Heart left ventricle (tissue), 16 donors: ENCODE data around the gene ARAF. TPM values are rescaled to one million over a fixed set of nuclear protein-coding genes. Genes with fewer than 3 reads are reported as not detected.

Experiments used
- ATAC-seq, 4 donors: fragments of 200-7000 bp; cut with Tn5 transposase; one replicate each; pipeline ENCODE4 v1.9.1; 2020 to 2022; ENCODE audit warnings: moderate library complexity in 4 of 4, mild to moderate bottlenecking in 3 of 4, moderate number of reproducible peaks in 1 of 4
- DNase-seq, 5 donors: peaks; one replicate each; pipeline ENCODE4 v3.0.0-alpha.2; 2020
- H3K27ac ChIP-seq, 12 donors: fragments of 200-600 bp; sonication (generic) in 4 of 12; one replicate each; pipeline versions ENCODE4 v1.5.0 to v1.8.0; 2016 to 2022; ENCODE audit warnings: mild to moderate bottlenecking in 2 of 12
- H3K27me3 ChIP-seq, 9 donors: fragments of 200-600 bp; sonication (generic) in 2 of 9; one replicate each; pipeline versions ENCODE4 v1.5.1 to v1.8.0; 2016 to 2022; ENCODE audit warnings: mild to moderate bottlenecking in 3 of 9
- H3K36me3 ChIP-seq, 9 donors: fragments of 200-600 bp; sonication (generic) in 2 of 9; one replicate each; pipeline versions ENCODE4 v1.5.0 to v1.8.0; 2018 to 2022; ENCODE audit warnings: mild to moderate bottlenecking in 2 of 9
- H3K4me1 ChIP-seq, 12 donors: fragments of 200-600 bp; sonication (generic) in 4 of 12; one replicate each; pipeline versions ENCODE4 v1.5.0 to v1.8.0; 2016 to 2022; ENCODE audit warnings: mild to moderate bottlenecking in 3 of 12
- H3K4me3 ChIP-seq, 12 donors: fragments of 200-600 bp; sonication (generic) in 4 of 12; one replicate each; pipeline versions ENCODE4 v1.5.0 to v1.8.0; 2017 to 2022; ENCODE audit warnings: mild to moderate bottlenecking in 9 of 12, moderate library complexity in 4 of 12
- H3K9me3 ChIP-seq, 12 donors: fragments of 200-600 bp; sonication (generic) in 4 of 12; one replicate each; pipeline versions ENCODE4 v1.5.0 to v1.8.0; 2016 to 2022; ENCODE audit warnings: mild to moderate bottlenecking in 1 of 12
- CTCF ChIP-seq, 12 donors: fragments of 200-600 bp; sonication (generic) in 4 of 12; IDR thresholded peaks; one replicate each; pipeline versions ENCODE4 v1.5.0 to v1.8.0; 2018 to 2022; ENCODE audit warnings: antibody characterized with exemption in 12 of 12, mild to moderate bottlenecking in 5 of 12
- POLR2A ChIP-seq, 2 donors: fragments of 450-650 bp; IDR thresholded peaks; one replicate each; pipeline ENCODE4 v1.6.1; 2017; ENCODE audit warnings: antibody characterized with exemption in 2 of 2, mild to moderate bottlenecking in 2 of 2, moderate library complexity in 2 of 2
- WGBS, 4 donors: extraction: QIAGEN DNeasy Blood & Tissue Kit in 2 of 4; methylation state at CpG; one replicate each; pipeline versions ENCODE4 v1.1.5 to v1.1.7; 2013 to 2018; 5-methylcytosine and 5-hydroxymethylcytosine counted together
- intact Hi-C, 10 donors: fragments of 100-400 bp; cut with DNase I; formaldehyde crosslinking; loops; one replicate each; pipeline versions ENCODE4 v1.11.1 to v1.14.2; 2022
- polyA plus RNA-seq, 2 donors: library from polyadenylated mRNA; stranded (reverse); fragments of 200-250 nt; gene quantifications; one replicate each; pipeline ENCODE4 v1.2.3, GENCODE V29; 2013
- total RNA-seq, 9 donors: library from RNA; depleted of rRNA in 2 of 9; stranded (reverse); fragments of >200 nt in 2 of 9; fragmentation: NEBNext Ultra II Directional in 3 of 9; extraction: Animal tissue kit (Norgen Biotek cat#: 25700) in 3 of 9; gene quantifications; one replicate each; pipeline versions ENCODE4 v1.1.0 to v1.2.4, GENCODE V29; 2016 to 2023
- donor health status: ischemic (EF 13 %, LVEDD 7.1; RV severe dilation, severe dysfunction).
- donor health status: healthy with polysubstance abuse.
- donor health status: DM: no; HTN: yes; CAD: no.
- donor health status: DM: no; HTN: no; CAD: no.
- donor health status: ischemic (EF 25% LVEDD 6.9; RV normal size, moderate dysfunction).
- donor health status: ischemic (EF 25% LVEDD 5.7; RV mildly dilated, moderate dysfunction).
- donor health status: healthy.
- donor health status: DM: yes; HTN: yes; CAD: no.
- donor health status: ischemic (EF 35%, LVEDD 5.7; RV mildly dilated, moderate dysfunction).
- donor health status: nonischemic (EF 11% LVEDD 7.7; RV severe dilation, severe dysfunction).
- donor health status: DM: yes; HTN: yes; CAD: no.
- donor health status: PGD.
- donor health status: ischemic (EF 29% LVEDD 5.4; RV normal size, mild dysfunction).
- donor health status: nonischemic (EF 23%, LVEDD 6.1; RV moderate dilation, normal function).

Gene ARAF
- total and polyA plus RNA-seq, 11 donors = 36.3 to 97.6 (median 80.8) TPM

- Histone ChIP-seq H3K4me3 (no peak overlapping the region), H3K27me3 (peaks cover 0 to 2% (median 0%) of the 10 kb centered on the region in 9 donors), H3K36me3 (peaks cover 0 to 14% (median 0%) of the 10 kb centered on the region in 9 donors), H3K4me1 (no peaks in the 10 kb centered on the region), H3K27ac (no peak overlapping the region), H3K9me3 (no peaks in the 10 kb centered on the region)
- no peak for TF ChIP-seq CTCF (IDR thresholded peaks at IDR 0.05)
- TF ChIP-seq POLR2A (IDR thresholded peaks at IDR 0.05) = no peak
- intact Hi-C loops = loop anchor here in 1 of 10 donors (10.0 kb wide), 1 partner anchor 58 kb away; no protein-coding TSS in a partner anchor
- DNase-seq (no peak), ATAC-seq (no peak)
- 40 to 75% (median 57%) methylated on average over 3 to 4 of the region's 4 CpGs for WGBS, 4 donors
Measured at GRCh38 chrX:47587091-47587891, 26.3 kb downstream of the ARAF start.

- no peak for ATAC-seq
- no peak for TF ChIP-seq POLR2A (IDR thresholded peaks at IDR 0.05)
- no peak for TF ChIP-seq CTCF (IDR thresholded peaks at IDR 0.05)
- H3K4me1 ChIP-seq = no peaks in the 10 kb centered on the region
- 71 to 86% (median 82%) methylated on average over 12 to 16 of the region's 16 CpGs for WGBS, 4 donors
- intact Hi-C loops = loop anchor here in 1 of 10 donors (10.0 kb wide), 1 partner anchor 57 kb away; no protein-coding TSS in a partner anchor
- H3K36me3 ChIP-seq = peaks cover 0 to 14% (median 0%) of the 10 kb centered on the region in 9 donors
- no peak for DNase-seq
- H3K27me3 ChIP-seq = peaks cover 0 to 2% (median 0%) of the 10 kb centered on the region in 9 donors
- H3K4me3 ChIP-seq = no peak overlapping the region
- no peak overlapping the region for H3K27ac ChIP-seq
- no peaks in the 10 kb centered on the region for H3K9me3 ChIP-seq
Measured at GRCh38 chrX:47587906-47588735, 27.1 kb downstream of the ARAF start.

- DNase-seq (no peak), ATAC-seq (no peak)
- 75 to 87% (median 84%) methylated on average over 5 of the region's 5 CpGs for WGBS, 4 donors
Measured at GRCh38 chrX:47590984-47591383, 30.0 kb downstream of the ARAF start.

More at GRCh38 chrX:47590984-47591383, 30.0 kb downstream of the ARAF start:
- intact Hi-C loops = no loop called here
- Histone ChIP-seq H3K27me3 (peaks cover 0 to 2% (median 0%) of the 10 kb centered on the region in 9 donors), H3K4me1 (peaks cover 0 to 8% (median 0%) of the 10 kb centered on the region in 12 donors), H3K9me3 (peaks cover 0 to 2% (median 0%) of the 10 kb centered on the region in 12 donors), H3K27ac (no peak overlapping the region), H3K36me3 (peaks cover 0 to 3% (median 0%) of the 10 kb centered on the region in 9 donors), H3K4me3 (no peak overlapping the region)
- TF ChIP-seq CTCF (IDR thresholded peaks at IDR 0.05) (no peak), POLR2A (IDR thresholded peaks at IDR 0.05) (no peak)
